ENCODE data around the gene UBR1. TPM values are rescaled to one million over a fixed set of nuclear protein-coding genes. Genes with fewer than 3 reads are reported as not detected.

UBR1 gene
- total and polyA plus RNA-seq, 2 experiments from 2014 or later = 17.2 to 19.6 TPM

DNA sequence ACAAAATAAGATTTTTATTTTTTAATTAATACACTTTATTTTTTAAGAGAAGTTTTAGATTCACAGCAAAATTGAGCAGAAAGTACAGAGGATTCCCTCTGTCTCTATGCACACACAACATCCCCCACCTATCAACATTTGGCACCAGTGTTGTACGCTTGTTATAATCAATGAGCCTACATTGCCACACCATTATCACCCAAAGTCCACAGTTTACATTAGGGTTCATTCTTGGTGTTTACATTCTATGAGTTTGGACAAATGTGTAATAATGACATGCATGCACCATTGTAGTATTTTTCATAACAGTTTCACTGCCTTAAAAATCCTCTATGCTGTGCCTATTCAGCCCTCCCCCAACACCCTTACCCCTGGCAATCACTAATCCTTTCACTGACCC lies 134.0 kb downstream of the UBR1 start:
- H3K27me3 ChIP-seq (ENCODE audit: insufficient read depth) = no peaks in the 10 kb centered on the region
- H3K9me3 Mint-ChIP-seq = no peaks in the 10 kb centered on the region
- H3K27me3 Mint-ChIP-seq (ENCODE audit: insufficient read depth, low read depth, poor library complexity) = no peaks in the 10 kb centered on the region
- H3K4me3 Mint-ChIP-seq = no peak overlapping the region
- no peak overlapping the region for H3K27ac Mint-ChIP-seq
- H3K4me1 ChIP-seq (ENCODE audit: insufficient read depth) = no peaks in the 10 kb centered on the region
- H3K36me3 Mint-ChIP-seq (ENCODE audit: low read depth) = peaks cover 64% of the 10 kb centered on the region
- no peak overlapping the region for H2AFZ ChIP-seq
- peaks cover 33% of the 10 kb centered on the region for H3K36me3 ChIP-seq (ENCODE audit: insufficient read depth)
- no peaks in the 10 kb centered on the region for H3K9me2 ChIP-seq (ENCODE audit: insufficient read depth)
- no peaks in the 10 kb centered on the region for H3K79me2 ChIP-seq (replicated peaks; ENCODE audit: insufficient read depth)
- H3K4me2 ChIP-seq = no peak overlapping the region
- no peak overlapping the region for H3K4me3 ChIP-seq
- no peak for DNase-seq (ENCODE audit: low spot score)
- no peaks in the 10 kb centered on the region for H3K4me1 Mint-ChIP-seq
- TF ChIP-seq JUNB (IDR thresholded peaks at IDR 0.05; ENCODE audit: unreplicated experiment) (no peak), CTCF (conservative IDR thresholded peaks at IDR 0.05; ENCODE audit: low read depth in 2 of 2) (no peak), ZNF462 (CRISPR knock-in tag; IDR thresholded peaks at IDR 0.05) (no peak), POLR2AphosphoS5 (IDR thresholded peaks at IDR 0.05; ENCODE audit: low read depth) (no peak), CREB1 (CRISPR knock-in tag; IDR thresholded peaks at IDR 0.05; ENCODE audit: low read depth) (no peak), EZH2 (IDR thresholded peaks at IDR 0.05; ENCODE audit: low read depth, unreplicated experiment) (no peak), ZNF114 (CRISPR knock-in tag; IDR thresholded peaks at IDR 0.05) (no peak), ETS1 (IDR thresholded peaks at IDR 0.05) (no peak), EZH2phosphoT487 (IDR thresholded peaks at IDR 0.05; ENCODE audit: unreplicated experiment) (no peak), STAT1 (IDR thresholded peaks at IDR 0.05; ENCODE audit: unreplicated experiment) (no peak), ZNF331 (CRISPR knock-in tag; IDR thresholded peaks at IDR 0.05; ENCODE audit: low read depth) (no peak), NANOG (IDR thresholded peaks at IDR 0.05; ENCODE audit: borderline replicate concordance) (no peak)
- no peaks in the 10 kb centered on the region for H4K20me1 ChIP-seq (replicated peaks; ENCODE audit: insufficient read depth)
- ATAC-seq = no peak
- H3F3A ChIP-seq (replicated peaks; ENCODE audit: low read depth) = no peaks in the 10 kb centered on the region
- no peak overlapping the region for H3K27ac ChIP-seq (ENCODE audit: low read depth)
